Activated naive CD4-positive, alpha-beta T cell treated with anti-CD3 and anti-CD28 coated beads, Interleukin-2, amount 50 U/mL, for 24 hours (primary cell): ENCODE data around the gene SERPINB4.

Experiments used
- H3K27ac Mint-ChIP-seq: one replicate; pipeline ENCODE4 v1.8.0; 2021; ENCODE audit warnings: mild to moderate bottlenecking, mixed read lengths
- H3K27me3 Mint-ChIP-seq: one replicate; pipeline ENCODE4 v1.8.0; 2021; ENCODE audit warnings: mixed read lengths
- H3K36me3 Mint-ChIP-seq: one replicate; pipeline ENCODE4 v1.8.0; 2021; ENCODE audit warnings: mixed read lengths
- H3K4me1 Mint-ChIP-seq: one replicate; pipeline ENCODE4 v1.8.0; 2021; ENCODE audit warnings: mixed read lengths
- H3K4me3 Mint-ChIP-seq: one replicate; pipeline ENCODE4 v1.8.0; 2021; ENCODE audit warnings: mild to moderate bottlenecking, mixed read lengths
- H3K9me3 Mint-ChIP-seq: one replicate; pipeline ENCODE4 v1.8.0; 2021; ENCODE audit warnings: mixed read lengths

Gene SERPINB4

DNA sequence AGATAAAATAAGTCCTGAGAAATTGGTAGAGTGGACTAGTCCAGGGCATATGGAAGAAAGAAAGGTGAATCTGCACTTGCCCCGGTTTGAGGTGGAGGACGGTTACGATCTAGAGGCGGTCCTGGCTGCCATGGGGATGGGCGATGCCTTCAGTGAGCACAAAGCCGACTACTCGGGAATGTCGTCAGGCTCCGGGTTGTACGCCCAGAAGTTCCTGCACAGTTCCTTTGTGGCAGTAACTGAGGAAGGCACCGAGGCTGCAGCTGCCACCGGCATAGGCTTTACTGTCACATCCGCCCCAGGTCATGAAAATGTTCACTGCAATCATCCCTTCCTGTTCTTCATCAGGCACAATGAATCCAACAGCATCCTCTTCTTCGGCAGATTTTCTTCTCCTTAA is 47.1 kb downstream of the SERPINB4 start:
- H3K9me3 Mint-ChIP-seq = no peaks in the 10 kb centered on the region
- H3K4me3 Mint-ChIP-seq = no peak overlapping the region
- no peaks in the 10 kb centered on the region for H3K4me1 Mint-ChIP-seq

GRCh38 chr18:63592471-63592870 is 51.6 kb downstream of the SERPINB4 start:
- Mint-ChIP-seq H3K36me3 (no peaks in the 10 kb centered on the region), H3K4me1 (no peaks in the 10 kb centered on the region), H3K9me3 (no peaks in the 10 kb centered on the region), H3K4me3 (no peak overlapping the region), H3K27me3 (peaks cover 4% of the 10 kb centered on the region), H3K27ac (no peak overlapping the region)

More for the DNA sequence above, 47.1 kb downstream of the SERPINB4 start:
- Mint-ChIP-seq H3K27me3 (no peaks in the 10 kb centered on the region), H3K27ac (no peak overlapping the region), H3K36me3 (no peaks in the 10 kb centered on the region)

- no peaks in the 10 kb centered on the region for H3K9me3 Mint-ChIP-seq
- peaks cover 4% of the 10 kb centered on the region for H3K27me3 Mint-ChIP-seq
- H3K4me3 Mint-ChIP-seq = no peak overlapping the region
- H3K4me1 Mint-ChIP-seq = no peaks in the 10 kb centered on the region
- no peak overlapping the region for H3K27ac Mint-ChIP-seq
- H3K36me3 Mint-ChIP-seq = no peaks in the 10 kb centered on the region
These were observed 52.3 kb downstream of the SERPINB4 start for GRCh38 chr18:63591725-63592124.

GRCh38 chr18:63590966-63591695 is 52.9 kb downstream of the SERPINB4 start:
- no peak overlapping the region for H3K27ac Mint-ChIP-seq
- H3K4me1 Mint-ChIP-seq = no peaks in the 10 kb centered on the region
- no peaks in the 10 kb centered on the region for H3K36me3 Mint-ChIP-seq
- H3K9me3 Mint-ChIP-seq = no peaks in the 10 kb centered on the region
- no peak overlapping the region for H3K4me3 Mint-ChIP-seq
- H3K27me3 Mint-ChIP-seq = peaks cover 4% of the 10 kb centered on the region

- no peaks in the 10 kb centered on the region for H3K36me3 Mint-ChIP-seq
- no peak overlapping the region for H3K4me3 Mint-ChIP-seq
- peaks cover 4% of the 10 kb centered on the region for H3K27me3 Mint-ChIP-seq
- H3K9me3 Mint-ChIP-seq = no peaks in the 10 kb centered on the region
- no peaks in the 10 kb centered on the region for H3K4me1 Mint-ChIP-seq
- H3K27ac Mint-ChIP-seq = no peak overlapping the region
These were observed 53.7 kb downstream of the SERPINB4 start for GRCh38 chr18:63590373-63590772.

DNA sequence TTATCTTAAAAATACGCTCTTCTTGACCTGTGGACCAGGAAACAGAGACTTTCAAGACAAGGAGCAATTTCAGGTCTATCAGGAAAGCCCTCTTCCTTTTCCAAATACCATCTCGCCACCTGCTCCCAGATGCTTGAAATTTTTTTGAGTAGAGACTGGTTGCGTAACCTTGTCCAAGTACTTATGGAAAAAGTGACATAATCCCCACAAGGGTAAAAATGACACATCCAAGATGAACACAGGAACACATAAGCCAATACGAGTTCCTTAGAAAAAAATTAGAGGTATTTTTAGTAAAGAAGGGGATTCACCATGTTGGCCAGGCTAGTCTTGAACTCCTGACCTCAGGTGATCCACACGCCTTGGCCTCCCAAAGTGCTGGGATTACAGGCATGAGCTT is 55.1 kb downstream of the SERPINB4 start:
- Mint-ChIP-seq H3K4me3 (no peak overlapping the region), H3K27ac (no peak overlapping the region), H3K36me3 (no peaks in the 10 kb centered on the region)

More for the DNA sequence above, 55.1 kb downstream of the SERPINB4 start:
- Mint-ChIP-seq H3K27me3 (peaks cover 5% of the 10 kb centered on the region), H3K9me3 (no peaks in the 10 kb centered on the region), H3K4me1 (no peaks in the 10 kb centered on the region)
